A549 treated with AZD9567 at 1 μM for 4 hours (cell line): ENCODE measurements around the gene XXYLT1. TPM values are rescaled to one million over a fixed set of nuclear protein-coding genes. Genes with fewer than 3 reads are reported as not detected.

Source experiments
- total RNA-seq: library from RNA; stranded (reverse); fragments of 200-300 nt; extraction: Qiagen RNA extraction; gene quantifications from 5 replicates; pipeline ENCODE4 v1.2.3, GENCODE V29; 2022; ENCODE audit not compliant: insufficient read depth

Gene XXYLT1, protein sequence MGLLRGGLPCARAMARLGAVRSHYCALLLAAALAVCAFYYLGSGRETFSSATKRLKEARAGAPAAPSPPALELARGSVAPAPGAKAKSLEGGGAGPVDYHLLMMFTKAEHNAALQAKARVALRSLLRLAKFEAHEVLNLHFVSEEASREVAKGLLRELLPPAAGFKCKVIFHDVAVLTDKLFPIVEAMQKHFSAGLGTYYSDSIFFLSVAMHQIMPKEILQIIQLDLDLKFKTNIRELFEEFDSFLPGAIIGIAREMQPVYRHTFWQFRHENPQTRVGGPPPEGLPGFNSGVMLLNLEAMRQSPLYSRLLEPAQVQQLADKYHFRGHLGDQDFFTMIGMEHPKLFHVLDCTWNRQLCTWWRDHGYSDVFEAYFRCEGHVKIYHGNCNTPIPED
- 12.0 to 14.6 TPM (median 12.9 TPM) in 5 replicates for total RNA-seq

DNA sequence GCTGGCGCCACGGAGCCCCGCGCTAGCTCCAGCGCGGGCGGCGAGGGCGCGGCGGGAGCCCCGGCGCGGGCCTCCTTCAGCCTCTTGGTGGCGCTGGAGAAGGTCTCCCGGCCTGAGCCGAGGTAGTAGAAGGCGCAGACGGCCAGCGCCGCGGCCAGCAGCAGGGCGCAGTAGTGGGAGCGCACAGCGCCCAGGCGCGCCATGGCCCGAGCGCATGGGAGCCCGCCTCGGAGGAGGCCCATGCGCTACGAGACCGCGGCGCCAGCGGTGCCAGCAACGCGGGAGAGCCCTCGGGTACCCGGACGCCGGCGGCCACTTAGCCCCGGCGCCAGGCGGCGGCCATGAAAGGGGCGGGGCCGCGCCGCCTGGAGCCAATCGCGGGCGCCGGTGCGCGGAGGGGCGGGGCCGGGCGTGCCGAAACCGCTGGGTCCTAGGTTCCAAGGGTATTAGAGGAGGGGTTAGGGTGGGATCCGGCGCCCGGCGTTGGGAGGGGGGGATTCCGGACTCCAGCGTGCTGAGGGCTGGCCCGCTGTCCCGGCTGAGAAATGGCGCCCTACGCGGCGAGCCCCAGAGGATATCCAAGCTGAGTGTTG is at the start of gene XXYLT1:
Gene XXYLT1 (minus strand): TSS at position 343 of the 593 bp plus-strand sequence. CDS start 101 bp downstream, at position 242.

Other genes with a start within 250 kb of the XXYLT1 start
- gene ACAP2, start 171.9 kb upstream of the XXYLT1 start, total RNA-seq, result 6.0 to 8.5 TPM (median 7.9 TPM) in 5 replicates